HG03060 (cell line): ENCODE results near the gene SKP1.
"Not testable (repeated sequence)": the region's sequence is repeated elsewhere in the genome, so short reads cannot be mapped to it uniquely, and the experiment has no call there.

Experiments
- ATAC-seq: cut with Tn5 transposase; IDR thresholded peaks from one replicate; pipeline ENCODE4 v1.9.1; 2021; ENCODE audit warnings: low read depth, moderate number of reproducible peaks; ENCODE audit not compliant: unreplicated experiment

SKP1 gene

GRCh38 chr5:134178096-134178419 is 1.3 kb upstream of the SKP1 start:
- ATAC-seq = no peak

- ATAC-seq = no peak
These were observed 782 bp upstream of the SKP1 start for GRCh38 chr5:134177369-134178095.

DNA sequence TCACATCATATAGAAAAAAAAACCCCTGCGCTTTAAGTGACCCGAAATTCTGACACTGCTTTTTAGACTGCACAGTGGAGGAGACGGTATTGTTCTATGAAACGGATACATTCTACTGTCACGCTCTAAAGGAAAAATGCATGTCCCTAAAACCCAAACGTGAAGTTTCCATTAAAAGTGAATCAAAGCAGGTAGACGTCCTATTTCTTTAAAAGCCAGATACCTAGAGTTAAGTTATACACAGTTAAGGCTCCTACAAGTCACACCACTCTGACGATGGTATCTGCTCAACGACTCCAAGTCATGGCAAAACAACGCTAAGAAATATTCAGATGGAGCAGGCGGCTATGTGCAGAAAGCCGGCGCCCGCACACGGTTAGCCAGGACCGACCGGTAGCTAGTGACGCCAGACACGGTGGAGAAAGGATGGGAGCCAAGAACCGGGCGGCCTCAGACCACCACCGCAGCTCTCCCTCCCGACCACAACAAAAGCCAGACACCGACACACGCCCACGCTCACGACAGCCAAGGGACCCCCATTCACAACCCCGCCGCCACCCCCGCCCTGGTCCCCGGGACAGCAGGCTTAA is 734 bp downstream of the SKP1 start:
- ATAC-seq = no peak

- ATAC-seq = no peak
These were observed 1.6 kb downstream of the SKP1 start for GRCh38 chr5:134174841-134175839.

GRCh38 chr5:134171972-134172371 is 4.8 kb downstream of the SKP1 start:
- ATAC-seq = no peak

DNA sequence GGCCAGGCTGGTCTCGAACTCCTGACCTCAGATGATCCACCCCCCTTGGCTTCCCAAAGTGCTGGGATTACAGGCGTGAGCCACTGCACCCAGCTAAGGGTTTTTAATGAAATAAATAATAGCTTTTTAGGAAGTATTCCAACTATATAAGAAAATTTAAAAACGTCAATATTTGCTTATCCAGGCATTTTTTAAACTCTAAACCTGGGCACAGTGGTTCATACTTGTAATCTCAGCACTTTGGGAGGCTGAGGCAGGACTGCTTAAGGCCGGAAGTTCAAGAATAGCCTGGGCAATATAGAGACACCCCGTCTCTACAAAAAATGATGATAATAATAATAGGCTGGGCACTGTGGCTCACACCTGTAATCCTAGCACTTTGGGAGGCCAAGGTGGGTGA is 14.2 kb downstream of the SKP1 start:
- no peak for ATAC-seq

GRCh38 chr5:134161513-134162395 is 15.0 kb downstream of the SKP1 start:
- ATAC-seq = no peak

DNA sequence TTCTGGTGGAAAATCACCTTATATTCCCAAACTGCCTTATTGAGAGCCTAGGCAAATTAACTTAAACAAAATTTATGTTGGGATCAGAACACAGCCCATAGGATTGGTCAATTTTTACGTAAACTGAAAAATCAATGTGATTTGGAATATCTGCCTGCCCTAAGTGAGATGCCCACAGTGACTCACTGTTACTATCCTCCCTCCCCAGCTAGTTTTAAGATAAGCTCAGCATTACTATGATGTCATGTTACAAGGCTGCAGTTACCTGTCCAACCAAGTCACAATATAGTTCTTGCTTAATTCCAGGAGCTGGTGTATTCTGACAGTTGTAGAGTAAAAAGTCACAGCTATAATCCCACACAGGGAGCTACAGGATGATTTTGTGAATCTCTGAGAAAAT is 23.1 kb downstream of the SKP1 start:
- ATAC-seq = no peak

DNA sequence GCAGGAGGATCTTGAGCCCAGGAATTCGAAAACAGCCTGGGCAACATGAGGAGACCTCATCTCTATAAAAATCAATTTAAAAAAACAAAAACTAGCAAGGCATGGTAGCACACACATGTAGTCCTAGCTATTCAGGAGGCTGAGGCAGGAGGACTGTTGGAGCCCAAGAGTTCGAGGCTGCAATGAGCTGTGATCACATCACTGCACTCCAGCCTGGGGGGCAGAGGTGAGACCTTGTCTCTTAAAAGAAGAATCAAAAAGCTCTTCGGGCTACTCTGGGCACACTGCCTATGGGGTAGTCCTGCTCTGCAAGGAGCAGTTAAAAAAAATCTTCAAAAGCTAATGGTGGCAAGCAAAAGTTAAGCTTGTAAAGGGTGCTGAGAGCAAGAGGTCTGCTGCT is 23.5 kb downstream of the SKP1 start:
- no peak for ATAC-seq

DNA sequence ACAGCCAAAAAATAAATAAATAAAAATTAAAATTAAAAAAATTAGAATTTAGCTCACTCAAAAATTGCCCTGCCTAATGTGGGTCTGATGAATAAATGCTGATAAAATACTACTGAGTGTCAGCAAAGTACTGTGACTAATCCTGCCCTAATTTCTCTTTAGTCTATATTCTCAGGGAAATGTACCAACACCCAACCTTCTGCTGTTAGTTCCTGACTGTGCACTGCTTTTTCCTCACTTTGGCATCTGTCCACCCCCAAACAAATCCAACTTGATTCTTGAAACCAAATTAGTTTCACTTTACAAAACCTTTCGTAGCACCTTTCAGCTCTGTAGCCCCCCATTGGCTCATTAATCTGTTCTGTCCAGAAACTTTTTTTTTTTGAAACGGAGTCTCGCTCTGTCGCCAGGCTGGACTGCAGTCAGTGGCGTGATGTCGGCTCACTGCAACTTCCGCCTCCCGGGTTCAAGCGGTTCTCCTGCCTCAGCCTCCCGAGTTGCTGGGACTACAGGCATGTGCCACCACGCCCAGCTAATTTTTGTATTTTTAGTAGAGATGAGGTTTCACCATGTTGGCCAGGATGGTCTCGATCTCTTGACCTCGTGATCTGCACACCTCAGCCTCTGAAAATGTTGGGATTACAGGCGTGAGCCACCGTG is 24.4 kb downstream of the SKP1 start:
- not testable (repeated sequence) for ATAC-seq

DNA sequence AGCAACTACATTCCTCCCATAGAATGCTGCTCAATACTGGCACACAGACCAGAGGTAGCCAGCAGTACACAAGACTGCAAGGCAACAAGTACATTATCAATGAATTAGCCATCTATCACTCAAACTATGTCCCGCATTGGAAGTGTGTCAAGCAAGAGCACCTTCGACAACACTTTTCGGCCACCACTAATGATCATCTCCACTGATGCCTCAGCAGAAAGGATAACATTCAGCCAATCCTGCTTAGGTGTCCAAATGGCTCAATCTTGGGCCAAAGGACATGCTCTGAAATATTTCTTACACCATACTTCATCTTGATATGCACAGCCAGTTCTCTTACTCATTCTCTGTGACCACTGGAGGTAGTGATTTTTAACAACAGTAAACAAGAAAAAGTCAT is 25.0 kb downstream of the SKP1 start:
- ATAC-seq = no peak

GRCh38 chr5:134149571-134150303 is 27.0 kb downstream of the SKP1 start:
- no peak for ATAC-seq

DNA sequence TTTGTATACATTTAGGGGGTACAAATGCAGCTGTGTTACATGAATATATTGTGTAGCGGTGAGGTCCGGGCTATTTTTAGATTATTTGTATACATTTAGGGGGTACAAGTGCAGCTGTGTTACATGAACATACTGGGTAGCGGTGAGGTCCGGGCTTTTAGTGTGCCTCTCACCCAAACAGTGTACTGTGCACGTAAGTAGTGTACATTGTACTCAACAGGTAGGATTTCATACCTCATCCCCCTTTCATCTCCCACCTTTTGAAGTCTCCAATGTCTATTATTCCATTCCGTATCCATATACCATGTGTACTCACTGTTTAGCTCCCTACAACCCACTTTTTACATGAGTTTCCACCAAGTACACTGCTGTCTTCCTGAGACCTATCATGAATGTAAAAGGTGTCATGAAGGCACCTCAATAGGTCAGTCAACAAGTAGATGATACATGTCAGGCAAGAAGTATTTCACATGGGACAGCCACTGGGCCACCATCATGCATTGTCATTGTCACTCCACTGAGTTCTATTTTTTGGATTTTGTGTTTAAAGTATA is 27.7 kb downstream of the SKP1 start:
- ATAC-seq = no peak

DNA sequence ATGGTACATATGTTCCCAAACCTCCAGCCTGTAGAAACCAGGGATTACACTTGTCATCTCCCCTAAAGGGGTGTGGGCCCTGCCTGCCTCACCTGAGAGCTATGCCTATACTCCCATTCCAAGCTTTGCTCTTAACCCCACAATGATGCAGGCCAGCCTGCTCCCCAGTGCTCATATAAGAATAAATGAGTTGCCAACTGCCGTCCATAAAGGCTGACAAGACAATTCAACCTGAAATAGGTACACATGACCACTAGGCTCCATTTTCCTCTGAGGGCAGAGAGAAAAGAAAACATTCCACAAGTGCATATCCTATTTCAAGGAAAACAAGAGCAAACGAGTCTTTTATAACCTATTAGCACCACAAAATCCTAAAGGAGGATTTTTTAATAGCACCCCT is 28.4 kb downstream of the SKP1 start:
- ATAC-seq = no peak

DNA sequence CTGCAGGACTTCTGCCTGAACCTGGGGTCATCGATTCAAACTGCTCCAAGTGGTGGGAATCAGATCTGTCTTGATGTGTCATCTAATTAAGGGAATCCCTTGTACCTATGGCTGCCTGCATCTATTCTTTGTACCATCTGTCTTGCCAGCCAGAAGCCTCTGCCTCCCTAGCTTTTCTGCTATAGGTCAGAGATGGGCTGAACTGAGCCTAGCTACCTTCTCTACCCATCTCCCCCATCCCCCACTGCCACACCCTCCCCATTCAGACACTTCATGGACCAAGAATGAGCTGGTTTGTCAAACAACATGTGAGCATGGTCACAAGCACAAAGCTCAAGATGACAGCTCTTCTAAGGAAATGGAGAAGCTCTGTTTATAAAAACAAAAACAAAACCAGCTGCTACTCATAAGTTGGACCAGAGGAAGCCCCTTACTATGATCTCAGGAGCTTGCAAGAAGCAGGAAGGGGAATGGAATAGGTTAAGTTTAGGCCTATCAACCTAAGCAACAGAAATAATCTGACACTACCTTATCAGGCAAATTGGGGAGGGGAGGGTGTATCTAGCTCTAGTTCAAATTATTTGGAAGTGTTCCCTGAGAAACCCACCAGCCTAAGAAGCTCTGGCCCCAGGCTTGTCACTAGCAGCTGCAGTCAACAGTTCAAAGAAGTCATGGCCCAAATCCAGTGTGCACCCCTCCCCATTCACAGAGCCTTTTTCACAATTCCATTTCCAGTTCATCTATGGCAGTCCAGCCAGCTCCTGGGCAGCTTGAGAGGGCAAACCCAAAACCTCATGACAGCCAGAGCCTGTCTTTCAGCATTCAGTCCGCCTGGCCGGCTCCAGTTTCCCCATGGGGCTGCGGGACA is 29.9 kb downstream of the SKP1 start:
- ATAC-seq = no peak

GRCh38 chr5:134145779-134146581 is 30.8 kb downstream of the SKP1 start:
- no peak for ATAC-seq

DNA sequence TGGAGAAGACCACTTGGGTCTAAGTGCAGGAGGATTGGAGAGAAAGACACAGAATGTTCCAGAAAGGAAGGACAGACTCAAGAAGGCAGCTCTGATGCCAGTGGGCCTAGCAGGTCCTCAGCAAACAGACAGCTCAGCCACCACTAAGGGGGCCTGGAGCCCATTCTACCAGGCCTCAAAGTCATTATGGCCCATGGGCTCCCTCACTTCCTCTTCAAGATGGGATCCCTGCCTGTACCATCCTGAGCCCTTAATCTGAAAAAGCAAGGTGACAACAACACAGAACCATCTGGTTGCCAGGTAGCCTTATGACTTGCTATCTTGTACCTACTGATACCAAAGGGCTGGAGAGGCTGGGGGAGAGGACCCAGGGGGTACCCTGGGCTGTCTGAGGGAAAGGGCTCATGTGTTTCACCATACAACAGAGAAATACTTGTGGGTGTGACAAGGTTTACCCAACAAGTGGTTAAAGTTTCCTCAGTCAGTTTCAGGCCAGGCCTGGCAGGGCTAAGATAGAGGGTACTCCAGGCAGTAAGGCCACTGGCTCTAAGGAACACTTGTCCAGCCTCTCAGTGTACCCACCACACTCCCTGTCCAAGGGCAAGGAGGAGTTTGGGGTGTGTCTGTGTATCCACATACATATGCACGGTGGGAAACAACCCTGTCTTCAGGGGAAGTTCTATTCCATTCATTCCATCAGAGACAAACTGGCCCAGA is 31.6 kb downstream of the SKP1 start:
- no peak for ATAC-seq
